Muscle layer of colon (tissue), 2 donors: Measurements from ENCODE around the gene ABHD4.
"Not testable (repeated sequence)": the region's sequence is repeated elsewhere in the genome, so short reads cannot be mapped to it uniquely, and the experiment has no call there.

ENCODE experiments used
- H3K27ac ChIP-seq: one replicate; pipeline ENCODE4 v1.7.0; 2013; ENCODE audit warnings: low read depth, mild to moderate bottlenecking, low read length, moderate library complexity
- H3K27me3 ChIP-seq, 2 donors: one replicate each; pipeline ENCODE4 v1.7.0; 2013; ENCODE audit warnings: low read length in 2 of 2, mild to moderate bottlenecking in 2 of 2; ENCODE audit not compliant: insufficient read depth in 2 of 2, control insufficient read depth in 1 of 2
- H3K36me3 ChIP-seq: one replicate; pipeline ENCODE4 v1.7.0; 2013; ENCODE audit warnings: mild to moderate bottlenecking, low read length; ENCODE audit not compliant: insufficient read depth
- H3K4me1 ChIP-seq: one replicate; pipeline ENCODE4 v1.7.0; 2013; ENCODE audit warnings: mild to moderate bottlenecking, low read length; ENCODE audit not compliant: insufficient read depth
- H3K4me3 ChIP-seq, 2 donors: one replicate each; pipeline ENCODE4 v1.7.0; 2013; ENCODE audit warnings: low read length in 2 of 2, low read depth in 1 of 2, mild to moderate bottlenecking in 1 of 2, moderate library complexity in 1 of 2
- H3K9ac ChIP-seq: one replicate; pipeline ENCODE4 v1.7.0; 2013; ENCODE audit warnings: low read length
- H3K9me3 ChIP-seq: one replicate; pipeline ENCODE4 v1.7.0; 2013; ENCODE audit warnings: mild to moderate bottlenecking, low read length
- donor health status: abdominal sarcoma.
- donor health status: Adenocarcinoma of cecum.

ABHD4 gene

DNA sequence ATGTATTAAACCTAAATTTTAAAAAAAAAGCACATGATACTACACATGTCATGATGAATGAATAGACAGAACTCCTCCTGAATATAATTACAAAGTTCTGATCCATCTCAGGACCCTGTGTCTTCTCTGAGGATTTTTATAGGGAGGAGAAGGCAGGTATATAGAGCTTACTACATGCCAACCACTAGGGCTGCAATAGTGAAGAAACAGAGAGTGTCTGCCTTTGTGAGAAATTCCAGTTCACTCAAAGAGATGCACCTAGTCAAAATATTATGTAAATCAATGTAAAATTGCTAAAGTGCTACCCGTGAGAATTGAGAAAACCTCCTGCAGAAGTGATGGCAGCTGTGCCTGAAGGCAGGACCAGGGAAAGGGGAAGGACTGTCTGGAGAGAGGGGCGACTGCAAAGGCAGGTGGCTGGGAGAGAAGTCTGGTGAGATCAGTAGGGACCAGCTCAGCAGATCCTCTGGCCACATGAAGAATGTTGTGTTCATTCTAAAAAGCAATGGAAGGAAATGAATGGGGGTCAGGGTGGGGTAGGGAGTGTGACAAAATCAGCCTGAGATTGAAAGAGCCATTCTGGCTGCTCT is 15.1 kb downstream of the ABHD4 start:
- H3K4me3 ChIP-seq, result no peak overlapping the region
- H3K4me1 ChIP-seq, result peaks cover 13% of the 10 kb centered on the region
- no peaks in the 10 kb centered on the region for H3K9me3 ChIP-seq
- peaks cover 26% of the 10 kb centered on the region for H3K36me3 ChIP-seq
- H3K27ac ChIP-seq, result no peak overlapping the region
- no peak overlapping the region for H3K9ac ChIP-seq
- H3K27me3 ChIP-seq, result no peaks in the 10 kb centered on the region

DNA sequence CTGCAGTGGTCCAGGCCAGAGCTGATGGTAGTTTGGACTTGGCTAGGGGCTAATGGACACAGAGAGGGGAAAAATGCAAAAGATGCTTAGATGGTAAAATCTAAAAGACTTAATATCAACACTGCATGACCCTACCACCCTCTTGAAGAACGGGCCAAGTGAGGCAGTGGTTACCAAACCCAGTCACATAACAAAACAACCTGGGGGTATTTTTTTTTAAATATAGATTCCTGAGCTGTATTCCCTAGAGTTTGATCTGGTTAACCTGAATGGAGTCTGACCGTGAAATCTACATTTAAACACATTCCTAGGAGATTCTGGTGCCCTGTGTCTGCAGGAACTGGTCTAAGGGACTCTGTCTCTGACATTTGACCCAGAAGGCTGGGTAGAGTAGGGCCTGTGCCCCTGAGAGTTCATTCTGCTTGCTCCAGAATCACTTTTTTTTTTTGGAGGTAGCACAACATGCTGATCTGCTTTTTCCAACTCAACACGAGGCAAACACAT is 15.7 kb downstream of the ABHD4 start:
- Histone ChIP-seq H3K27ac (no peak overlapping the region), H3K36me3 (peaks cover 22% of the 10 kb centered on the region), H3K4me3 (no peak overlapping the region), H3K9ac (no peak overlapping the region), H3K4me1 (peaks cover 13% of the 10 kb centered on the region), H3K27me3 (no peaks in the 10 kb centered on the region), H3K9me3 (no peaks in the 10 kb centered on the region)

DNA sequence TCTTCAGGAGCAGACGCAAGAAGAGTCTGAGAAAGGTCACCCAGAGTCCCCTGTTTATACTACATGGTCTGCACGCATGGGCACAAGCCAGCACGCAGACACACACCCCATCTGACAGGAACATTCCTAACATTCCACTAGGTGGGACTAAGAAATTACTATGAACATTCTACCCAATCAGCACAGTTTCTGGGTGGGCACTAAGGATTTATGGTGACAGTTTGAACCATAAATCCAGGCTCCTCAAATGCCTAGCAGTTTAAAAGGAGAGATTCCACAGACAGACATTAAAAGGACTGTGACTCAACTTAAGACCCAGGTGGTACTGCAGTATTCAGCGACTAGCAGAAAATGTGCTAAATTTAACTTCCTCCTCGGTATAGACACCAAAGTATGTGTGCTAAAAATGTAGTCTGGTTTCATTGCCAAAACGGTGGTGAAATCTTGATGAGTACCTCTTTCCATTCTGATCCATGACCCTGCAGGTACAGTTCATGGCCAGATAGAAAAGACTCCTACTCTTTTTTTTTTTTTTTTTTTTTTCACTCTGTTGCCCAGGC is 16.2 kb downstream of the ABHD4 start:
- H3K27ac ChIP-seq, result no peak overlapping the region
- no peak overlapping the region for H3K9ac ChIP-seq
- H3K27me3 ChIP-seq, result no peaks in the 10 kb centered on the region
- H3K4me3 ChIP-seq, result no peak overlapping the region
- H3K9me3 ChIP-seq, result no peaks in the 10 kb centered on the region
- H3K36me3 ChIP-seq, result peaks cover 22% of the 10 kb centered on the region
- H3K4me1 ChIP-seq, result peaks cover 13% of the 10 kb centered on the region

DNA sequence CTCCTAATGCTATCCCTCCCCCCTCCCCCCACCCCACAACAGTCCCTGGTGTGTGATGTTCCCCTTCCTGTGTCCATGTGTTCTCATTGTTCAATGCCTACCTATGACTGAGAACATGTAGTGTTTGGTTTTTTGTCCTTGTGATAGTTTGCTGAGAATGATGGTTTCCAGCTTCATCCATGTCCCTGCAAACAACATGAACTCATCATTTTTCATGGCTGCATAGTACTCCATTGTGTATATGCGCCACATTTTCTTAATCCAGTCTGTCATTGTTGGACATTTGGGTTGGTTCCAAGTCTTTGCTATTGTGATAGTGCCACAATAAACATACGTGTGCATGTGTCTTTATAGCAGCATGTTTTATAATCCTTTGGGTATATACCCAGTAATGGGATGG is 17.7 kb downstream of the ABHD4 start:
- not testable (repeated sequence) for H3K9ac ChIP-seq, H3K27ac ChIP-seq, H3K9me3 ChIP-seq, H3K27me3 ChIP-seq, H3K4me3 ChIP-seq, H3K36me3 ChIP-seq
- peaks cover 13% of the 10 kb centered on the region for H3K4me1 ChIP-seq

DNA sequence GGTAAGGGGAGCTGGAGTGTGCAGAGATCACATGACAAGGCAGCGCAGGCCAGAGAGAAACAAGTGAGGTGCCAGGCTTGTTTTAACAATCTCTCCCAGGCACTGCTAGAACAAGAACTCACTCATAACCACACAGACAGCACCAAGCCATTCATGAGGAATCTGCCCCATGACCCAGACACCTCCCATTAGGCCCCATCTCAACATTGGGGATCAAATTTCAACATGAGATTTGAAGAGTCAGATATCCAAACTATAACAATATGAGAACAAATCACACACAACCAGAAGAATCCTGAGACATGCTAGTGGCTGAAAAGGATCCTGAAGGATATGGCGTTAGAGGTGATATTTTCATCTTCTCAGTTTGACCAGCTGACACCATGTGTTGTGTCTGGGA is 24.2 kb downstream of the ABHD4 start:
- Histone ChIP-seq H3K4me3 (no peak overlapping the region), H3K4me1 (no peaks in the 10 kb centered on the region), H3K27ac (no peak overlapping the region), H3K9me3 (no peaks in the 10 kb centered on the region), H3K9ac (no peak overlapping the region), H3K27me3 (no peaks in the 10 kb centered on the region), H3K36me3 (no peaks in the 10 kb centered on the region)

DNA sequence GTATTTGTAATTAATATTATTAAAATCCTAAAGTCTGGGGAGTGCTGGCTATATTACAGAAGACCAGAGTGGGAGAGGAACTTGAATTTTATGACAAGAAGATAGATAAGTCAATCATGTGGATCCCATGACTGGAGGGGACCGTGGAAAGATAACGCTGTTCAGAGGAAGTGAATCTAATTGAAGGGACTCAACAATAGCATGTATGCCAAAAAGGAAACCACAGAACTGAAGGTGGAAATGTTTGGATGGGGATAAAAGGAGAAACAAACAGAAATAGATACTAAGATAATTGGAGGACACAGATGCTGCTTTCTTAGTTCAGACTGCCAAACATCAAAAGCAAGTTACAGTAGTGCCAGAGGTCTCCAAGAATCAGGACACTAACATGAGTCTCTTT is 24.9 kb downstream of the ABHD4 start:
- Histone ChIP-seq H3K27me3 (no peaks in the 10 kb centered on the region), H3K27ac (no peak overlapping the region), H3K4me1 (no peaks in the 10 kb centered on the region)

DNA sequence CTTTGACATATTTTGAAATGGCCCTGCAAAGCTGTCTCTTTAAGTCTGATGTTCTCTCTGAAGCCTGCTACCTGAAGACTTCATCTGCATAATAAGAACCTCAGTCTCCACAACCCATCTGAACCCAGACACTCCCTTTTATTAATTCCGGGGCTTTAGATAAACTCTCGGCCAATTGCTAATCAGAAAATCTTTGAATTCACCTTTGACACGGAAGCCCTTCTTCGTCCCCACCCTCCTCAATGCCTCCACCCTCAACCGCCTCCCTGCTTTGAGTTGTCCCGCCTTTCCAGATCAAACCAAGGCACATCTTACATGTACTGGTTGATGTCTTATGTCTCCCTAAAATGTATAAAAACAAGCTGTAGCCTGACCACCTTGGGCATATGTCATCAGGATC is 28.5 kb downstream of the ABHD4 start:
- Histone ChIP-seq H3K27ac (no peak overlapping the region), H3K4me3 (no peak overlapping the region), H3K9ac (no peak overlapping the region), H3K9me3 (no peaks in the 10 kb centered on the region), H3K36me3 (no peaks in the 10 kb centered on the region), H3K4me1 (no peaks in the 10 kb centered on the region), H3K27me3 (no peaks in the 10 kb centered on the region)

More for the DNA sequence above, 24.9 kb downstream of the ABHD4 start:
- H3K36me3 ChIP-seq, result no peaks in the 10 kb centered on the region
- H3K4me3 ChIP-seq, result no peak overlapping the region
- no peak overlapping the region for H3K9ac ChIP-seq
- no peaks in the 10 kb centered on the region for H3K9me3 ChIP-seq

DNA sequence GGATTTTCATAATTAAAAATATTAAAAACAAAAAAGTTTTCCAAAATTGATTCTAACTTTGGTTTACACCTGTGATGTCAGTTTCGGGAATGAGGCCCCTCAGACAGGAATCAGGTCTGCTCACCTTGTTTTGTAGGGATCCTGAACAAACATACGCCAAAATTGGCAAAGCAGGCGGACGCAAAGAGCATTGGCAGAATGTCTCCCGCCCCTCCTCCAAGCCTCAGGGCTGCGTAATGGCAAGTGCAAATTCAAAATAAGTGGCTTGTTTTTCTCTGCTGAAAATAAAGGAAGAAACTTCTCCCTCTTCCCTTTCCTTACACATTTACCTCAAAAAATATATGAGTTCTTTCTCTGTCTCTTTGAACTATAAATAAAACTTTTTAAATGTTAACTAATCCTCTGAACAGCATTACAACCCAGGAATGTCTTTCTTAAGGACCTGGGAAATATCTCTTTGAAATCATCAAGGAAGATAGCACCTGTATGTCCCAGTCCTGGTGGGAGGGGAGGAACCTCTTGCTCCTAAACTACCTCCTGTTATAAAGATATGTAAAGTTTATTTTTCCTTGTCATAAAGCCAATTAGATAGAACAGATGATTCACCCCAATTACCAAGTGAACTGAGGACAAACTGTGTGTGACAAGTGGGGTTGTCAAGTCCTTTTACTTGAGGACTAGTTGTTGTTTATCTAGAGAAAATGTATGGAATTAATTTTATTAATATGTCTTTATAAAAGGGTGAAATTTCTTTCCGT is 29.6 kb downstream of the ABHD4 start:
- Histone ChIP-seq H3K4me1 (no peaks in the 10 kb centered on the region), H3K27me3 (no peaks in the 10 kb centered on the region), H3K36me3 (no peaks in the 10 kb centered on the region), H3K4me3 (no peak overlapping the region), H3K9ac (no peak overlapping the region), H3K27ac (no peak overlapping the region), H3K9me3 (no peaks in the 10 kb centered on the region)

DNA sequence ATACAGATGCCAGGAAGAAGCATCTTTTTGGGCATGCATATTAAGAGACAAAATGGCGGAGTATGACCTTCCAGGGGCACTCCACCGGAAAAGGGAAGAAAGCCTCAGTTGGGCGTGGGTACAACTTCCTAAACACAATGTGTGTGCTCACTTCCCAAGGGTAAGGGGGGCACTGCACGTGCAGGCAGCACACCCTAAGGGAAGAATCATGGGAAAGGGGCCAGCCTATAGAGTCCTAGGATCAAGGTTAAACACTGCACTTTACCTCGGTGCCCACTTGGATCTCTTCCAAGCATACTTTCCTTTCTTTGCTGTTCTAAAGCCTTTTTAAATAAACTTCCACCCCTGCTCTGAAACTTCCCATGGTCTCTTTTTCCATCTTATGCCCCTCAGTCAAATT is 31.3 kb downstream of the ABHD4 start:
- no peaks in the 10 kb centered on the region for H3K36me3 ChIP-seq
- H3K9ac ChIP-seq, result no peak overlapping the region
- H3K27me3 ChIP-seq, result no peaks in the 10 kb centered on the region
- no peak overlapping the region for H3K27ac ChIP-seq
- no peak overlapping the region for H3K4me3 ChIP-seq
- no peaks in the 10 kb centered on the region for H3K4me1 ChIP-seq
- no peaks in the 10 kb centered on the region for H3K9me3 ChIP-seq

DNA sequence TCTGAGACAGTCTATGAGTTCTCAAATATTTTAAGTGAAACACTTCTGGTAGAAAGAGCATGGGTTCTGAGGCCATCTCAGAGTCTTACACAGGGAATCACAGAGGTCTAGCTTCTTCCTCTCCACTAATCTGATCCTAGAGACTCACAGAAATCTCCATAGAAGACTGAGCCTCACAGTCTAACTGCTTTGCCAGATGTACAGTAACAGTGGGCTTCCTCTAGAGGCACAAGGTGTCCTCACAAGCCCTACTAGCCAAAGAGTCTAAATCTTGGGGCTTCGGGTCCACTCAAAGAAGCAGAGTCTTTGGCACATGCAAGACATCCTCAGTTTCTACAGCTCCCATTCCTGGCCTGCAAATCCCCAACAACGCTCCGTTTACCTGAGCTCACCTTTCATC is 32.0 kb downstream of the ABHD4 start:
- Histone ChIP-seq H3K9me3 (no peaks in the 10 kb centered on the region), H3K27ac (no peak overlapping the region), H3K4me3 (no peak overlapping the region), H3K36me3 (no peaks in the 10 kb centered on the region), H3K4me1 (no peaks in the 10 kb centered on the region), H3K27me3 (no peaks in the 10 kb centered on the region), H3K9ac (no peak overlapping the region)

DNA sequence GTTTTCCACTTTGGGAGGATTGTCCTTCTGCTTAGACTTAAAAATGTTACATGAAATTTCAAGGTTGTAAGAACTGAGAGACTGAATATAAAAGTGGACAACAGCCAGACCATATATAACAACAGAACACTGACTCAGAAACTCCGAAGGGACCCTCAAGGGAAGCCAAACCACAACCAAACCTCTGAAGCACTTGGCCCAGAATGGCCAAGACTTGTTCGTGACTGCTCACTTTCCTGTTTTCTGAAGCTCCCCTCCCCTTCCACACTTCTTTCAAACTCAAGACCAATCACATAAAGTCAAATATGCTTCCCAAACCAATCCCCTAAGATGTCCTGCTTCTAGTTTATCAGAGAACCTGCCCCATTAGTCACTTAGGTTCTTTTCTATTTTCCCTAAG is 32.4 kb downstream of the ABHD4 start:
- no peak overlapping the region for H3K4me3 ChIP-seq
- no peak overlapping the region for H3K9ac ChIP-seq
- H3K27ac ChIP-seq, result no peak overlapping the region
- no peaks in the 10 kb centered on the region for H3K36me3 ChIP-seq
- no peaks in the 10 kb centered on the region for H3K9me3 ChIP-seq
- no peaks in the 10 kb centered on the region for H3K4me1 ChIP-seq
- H3K27me3 ChIP-seq, result no peaks in the 10 kb centered on the region
